Inflammatory macrophage treated with lipopolysaccharide for 4 hours (primary cell): Measurements from ENCODE around the gene STAMBP.
A peak's percentile ranks its signal among the peaks of the same experiment; 100 is the strongest.

Experiments
- DNase-seq: peaks from one replicate; pipeline ENCODE4 v3.0.0-alpha.2; 2020

The STAMBP gene

GRCh38 chr2:73908689-73909652 lies 80.2 kb downstream of the STAMBP start:
- no peak for DNase-seq

- DNase-seq = no peak
Observed at GRCh38 chr2:73910873-73911547, 82.2 kb downstream of the STAMBP start.

- DNase-seq = no peak
Observed at GRCh38 chr2:73911548-73912208, 82.9 kb downstream of the STAMBP start.

GRCh38 chr2:73913414-73914054 lies 84.8 kb downstream of the STAMBP start:
- no peak for DNase-seq

GRCh38 chr2:73914667-73915066 lies 85.9 kb downstream of the STAMBP start:
- DNase-seq = no peak

GRCh38 chr2:73915437-73915993 lies 86.8 kb downstream of the STAMBP start:
- no peak for DNase-seq

- no peak for DNase-seq
Observed at GRCh38 chr2:73916666-73917065, 87.9 kb downstream of the STAMBP start.

GRCh38 chr2:73917296-73917695 lies 88.5 kb downstream of the STAMBP start:
- DNase-seq = no peak

- DNase-seq = no peak
Observed at GRCh38 chr2:73917696-73918207, 89.0 kb downstream of the STAMBP start.

- no peak for DNase-seq
Observed at GRCh38 chr2:73918856-73919255, 90.1 kb downstream of the STAMBP start.

GRCh38 chr2:73919596-73920228 lies 91.0 kb downstream of the STAMBP start:
- no peak for DNase-seq

GRCh38 chr2:73920577-73921545 lies 92.1 kb downstream of the STAMBP start:
- peak; percentile 43 for DNase-seq

- no peak for DNase-seq
Observed at GRCh38 chr2:73921581-73921980, 92.8 kb downstream of the STAMBP start.

- no peak for DNase-seq
Observed at GRCh38 chr2:73922681-73923080, 93.9 kb downstream of the STAMBP start.
